ENCODE data around the gene SPEF2.
A peak's percentile ranks its signal among the peaks of the same experiment; 100 is the strongest.

Gene SPEF2

DNA sequence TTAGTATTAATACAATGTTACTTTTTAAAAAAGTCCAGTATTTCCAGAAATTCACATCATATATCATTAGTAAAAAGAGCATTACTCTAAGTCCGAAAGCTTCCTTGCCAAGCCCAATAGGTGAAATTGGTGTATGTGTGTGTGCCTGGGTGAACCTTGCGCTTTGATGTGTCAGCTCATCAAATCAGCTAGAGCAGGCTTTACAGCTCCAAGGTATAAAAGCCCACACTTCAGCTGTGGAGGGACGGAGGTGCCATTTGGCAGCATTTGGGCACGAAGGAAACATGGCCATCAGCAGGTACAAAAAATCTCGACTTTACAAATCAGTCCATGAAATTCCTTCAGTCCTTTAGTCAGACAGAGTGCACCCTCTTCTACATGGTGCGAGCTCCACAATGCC is 162.6 kb downstream of the SPEF2 start:
- DNase-seq (ENCODE audit: low spot score): no peak

DNA sequence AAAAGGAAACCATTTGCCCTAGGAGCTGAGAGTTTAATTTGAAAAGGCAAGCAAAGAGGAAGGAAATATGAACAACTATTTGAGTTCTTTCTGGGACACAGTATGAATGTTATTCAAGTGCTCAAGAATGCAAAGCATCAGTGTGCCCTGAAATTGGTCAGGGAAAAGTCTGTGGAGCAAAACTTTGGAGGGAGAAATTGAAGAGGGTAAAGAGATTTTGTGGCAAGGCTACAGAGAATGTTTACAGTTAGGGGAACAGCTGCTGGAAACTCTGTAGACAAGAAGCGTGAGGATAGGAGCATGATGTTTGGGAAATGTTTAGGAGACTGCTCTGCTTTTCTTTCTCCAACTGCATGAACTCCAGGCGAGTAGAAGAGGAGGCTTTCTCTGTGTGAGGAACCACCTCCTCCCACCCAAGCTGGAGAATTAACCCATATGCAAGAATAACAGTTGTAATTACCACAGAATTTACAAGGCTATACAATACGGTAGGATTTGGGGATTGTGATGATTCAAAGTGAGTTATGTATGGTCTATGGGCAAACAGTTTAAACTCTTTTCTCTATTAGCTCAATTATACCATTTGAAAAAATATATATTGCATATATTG is 163.6 kb downstream of the SPEF2 start:
- peak; percentile 30 for DNase-seq (ENCODE audit: low spot score)

DNA sequence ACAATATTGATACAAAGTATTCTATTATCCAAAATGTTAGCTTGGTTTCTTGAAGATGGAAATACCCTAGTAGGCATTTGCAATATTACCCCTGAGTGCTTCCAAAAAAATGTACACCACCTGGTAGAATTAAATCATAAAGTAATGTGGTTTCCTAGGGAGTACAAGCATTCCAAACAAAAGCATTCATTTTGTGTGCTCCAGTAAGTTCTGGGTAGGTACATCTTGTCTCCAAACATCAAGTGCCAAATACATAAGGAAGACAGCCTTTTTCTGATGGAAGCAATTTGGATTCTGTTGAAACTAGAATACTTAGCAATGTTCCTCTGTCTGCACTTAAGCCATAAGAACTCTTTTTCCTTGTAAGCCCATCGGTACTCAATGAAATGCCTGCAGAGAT is 165.9 kb downstream of the SPEF2 start:
- no peak for DNase-seq (ENCODE audit: low spot score)

DNA sequence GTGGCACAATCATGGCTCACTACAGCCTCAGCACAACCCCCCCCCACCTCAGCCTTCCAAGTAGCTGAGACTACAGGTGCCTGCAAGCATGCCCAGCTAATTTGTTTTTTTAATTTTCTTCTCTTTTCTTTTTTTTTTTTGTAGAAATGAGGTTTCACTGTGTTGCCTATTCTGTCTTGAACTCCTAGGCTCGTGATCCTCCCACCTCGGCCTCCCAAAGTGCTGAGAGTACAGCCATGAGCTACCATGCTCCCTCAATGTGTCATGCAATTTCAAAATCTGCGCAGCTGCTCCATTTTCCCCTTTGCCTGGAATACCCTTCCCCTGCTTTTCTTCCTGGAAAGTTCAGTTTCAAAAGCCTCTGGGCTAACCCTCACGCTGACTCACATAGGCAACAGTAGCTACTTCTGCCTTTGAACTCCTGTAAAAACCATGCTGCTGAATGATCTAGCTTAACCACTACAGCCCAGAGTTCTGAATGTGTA is 168.0 kb downstream of the SPEF2 start:
- DNase-seq (ENCODE audit: low spot score): no peak

DNA sequence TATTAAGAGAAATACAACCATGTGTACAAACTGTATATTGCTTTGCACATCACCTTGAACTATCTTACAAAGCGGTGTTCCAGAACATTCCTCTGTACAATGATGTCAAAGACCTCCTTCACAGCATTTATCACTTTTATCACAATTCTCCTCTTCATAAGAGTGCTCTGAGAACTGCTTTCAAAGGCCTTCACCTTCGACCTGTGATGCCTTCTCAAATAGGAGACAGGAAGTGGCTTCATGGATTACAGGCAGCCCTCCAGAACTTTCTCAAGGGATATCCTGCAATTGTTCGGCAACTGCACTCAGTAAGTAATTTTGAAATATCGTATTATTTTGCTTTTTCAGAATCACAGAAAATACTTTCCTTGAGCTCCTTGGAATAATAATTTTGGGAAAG is 171.1 kb downstream of the SPEF2 start:
- DNase-seq (ENCODE audit: low spot score): no peak

- DNase-seq (ENCODE audit: low spot score): peak; percentile 22
Measured at GRCh38 chr5:35789732-35790456, 172.2 kb downstream of the SPEF2 start.

DNA sequence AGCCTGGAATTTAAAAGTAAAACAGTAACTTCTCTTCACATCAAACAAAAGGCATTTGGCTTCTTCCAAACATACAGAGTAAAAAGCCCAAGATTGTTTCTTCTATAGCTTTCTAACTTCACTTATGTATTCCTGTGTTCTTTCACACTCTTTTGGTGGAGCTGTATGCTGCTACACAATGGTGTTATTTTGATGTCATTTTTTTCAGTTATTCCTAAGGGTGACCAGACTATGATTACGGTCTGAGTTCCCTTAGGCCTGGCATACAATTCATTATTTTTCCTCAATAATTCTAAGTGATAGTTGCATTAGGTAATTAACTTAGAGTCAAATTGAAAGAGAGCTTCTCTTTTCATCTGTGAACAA is 172.8 kb downstream of the SPEF2 start:
- no peak for DNase-seq (ENCODE audit: low spot score)

GRCh38 chr5:35794328-35794619 is 176.6 kb downstream of the SPEF2 start:
- DNase-seq (ENCODE audit: low spot score): no peak

DNA sequence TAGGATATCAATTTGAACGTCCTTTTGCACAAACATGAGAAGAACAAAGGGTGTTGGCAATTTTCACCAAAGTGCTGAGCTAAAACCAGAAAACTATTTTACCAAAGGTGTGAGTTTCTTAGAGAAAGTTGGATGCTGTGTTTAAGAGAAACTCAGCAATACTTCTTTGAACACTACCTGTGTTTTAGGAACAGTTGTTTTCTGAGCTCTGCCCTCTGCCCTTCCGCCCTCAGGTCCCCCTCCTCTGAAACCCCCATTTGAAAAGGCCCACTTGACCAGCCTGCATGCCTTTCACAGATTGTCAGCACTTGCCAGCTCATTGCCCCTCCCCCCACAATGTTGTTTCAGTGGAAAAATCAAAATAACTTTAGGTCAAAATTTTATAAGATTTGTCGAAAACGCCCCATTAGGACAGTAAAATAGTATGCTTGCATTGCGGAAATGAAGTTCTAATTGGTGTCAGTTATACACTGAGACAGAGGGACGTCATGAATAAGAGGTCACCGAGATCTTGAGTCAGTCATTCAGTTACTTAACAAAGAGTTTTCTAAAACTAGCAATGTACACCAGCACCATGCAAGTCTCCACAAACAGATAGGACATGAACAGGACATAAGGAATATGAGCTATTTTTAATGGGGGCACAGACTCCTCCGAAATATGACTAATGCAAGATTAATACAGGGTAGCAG is 177.2 kb downstream of the SPEF2 start:
- DNase-seq (ENCODE audit: low spot score): no peak

DNA sequence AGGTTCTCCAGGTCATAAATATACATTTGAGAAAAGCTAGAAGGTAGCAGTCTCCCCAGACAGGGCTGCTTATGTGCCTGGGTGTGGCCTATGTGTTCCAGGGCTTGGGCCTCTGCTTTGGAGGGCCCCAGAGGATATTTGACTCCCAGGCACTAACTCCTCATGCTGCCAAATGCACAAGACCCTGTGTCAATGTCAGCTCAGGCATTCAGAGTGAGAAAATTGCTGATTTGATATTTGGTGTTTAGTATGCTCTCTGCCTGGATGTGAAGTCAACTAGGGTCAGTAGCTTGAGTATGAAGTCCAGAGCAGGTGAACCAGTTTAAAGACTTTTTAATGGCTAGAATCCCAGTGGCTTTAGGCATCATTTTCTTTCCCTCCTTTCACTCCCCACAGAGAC is 181.5 kb downstream of the SPEF2 start:
- DNase-seq (ENCODE audit: low spot score): no peak

- peak; percentile 25 for DNase-seq (ENCODE audit: low spot score)
Measured at GRCh38 chr5:35799753-35800152, 182.1 kb downstream of the SPEF2 start.

DNA sequence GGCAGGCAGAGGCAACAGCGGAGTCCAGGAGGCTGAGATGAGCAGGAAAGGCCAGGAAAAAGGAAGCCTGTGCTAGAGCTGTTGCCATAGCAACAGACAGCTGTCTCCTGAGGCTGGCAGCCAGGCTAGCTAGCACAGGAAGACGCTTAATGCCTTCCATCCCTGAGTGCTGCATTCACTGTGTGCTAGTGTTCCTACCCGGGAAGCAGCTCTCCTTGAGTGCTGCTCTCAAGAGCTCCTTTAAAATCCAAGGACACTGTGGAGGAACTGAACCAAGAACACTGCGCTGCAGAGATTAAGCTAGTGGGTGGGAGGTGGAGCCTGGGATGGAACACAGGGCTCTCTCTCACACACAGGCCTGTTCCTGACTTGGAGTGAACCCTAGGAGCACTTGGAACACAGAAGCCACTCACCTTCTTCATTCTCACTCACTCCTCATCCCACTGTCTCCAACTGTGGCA is 185.6 kb downstream of the SPEF2 start:
- DNase-seq (ENCODE audit: low spot score): peak; percentile 67

DNA sequence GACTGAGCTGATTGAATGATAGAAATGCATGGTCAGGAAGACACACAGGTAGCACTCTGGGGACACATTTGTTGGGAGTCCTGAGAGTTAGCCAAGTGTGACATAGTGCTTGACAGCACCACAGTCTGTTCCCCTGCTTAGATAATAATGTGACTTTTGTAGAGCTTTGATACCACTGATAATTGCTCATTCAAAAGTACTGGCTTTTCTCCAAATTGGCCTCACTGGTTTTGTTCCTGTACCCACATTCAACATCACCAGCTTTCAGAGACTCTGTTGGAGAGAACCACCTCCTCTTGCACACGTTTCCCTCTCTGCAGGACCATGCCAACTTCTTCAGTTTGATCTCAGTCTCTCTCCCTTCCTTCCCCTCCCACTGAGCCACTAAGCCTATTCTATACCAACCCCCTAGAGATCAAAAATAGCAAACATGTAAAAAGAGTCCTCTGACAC is 186.6 kb downstream of the SPEF2 start:
- no peak for DNase-seq (ENCODE audit: low spot score)

DNA sequence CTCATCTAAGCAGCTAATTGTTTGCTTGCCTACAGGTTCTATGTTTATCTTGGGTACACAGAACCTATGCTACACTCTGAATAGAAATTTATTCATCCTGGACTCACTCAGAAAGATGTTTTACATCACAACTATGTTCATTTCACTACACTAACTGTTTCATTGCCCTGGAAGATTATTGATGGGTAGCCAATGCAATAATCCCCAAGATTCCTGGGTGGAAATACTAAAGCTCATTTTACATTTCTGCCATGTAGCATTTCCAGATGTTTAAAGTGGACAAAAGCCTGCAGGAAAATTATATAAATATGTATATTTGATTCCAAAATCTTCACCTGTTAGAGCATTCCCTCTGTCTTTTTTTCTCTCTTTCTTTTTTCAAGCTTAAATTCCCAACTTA is 187.2 kb downstream of the SPEF2 start:
- DNase-seq (ENCODE audit: low spot score): no peak

- DNase-seq (ENCODE audit: low spot score): no peak
Measured at GRCh38 chr5:35810601-35811000, 192.9 kb downstream of the SPEF2 start.

DNA sequence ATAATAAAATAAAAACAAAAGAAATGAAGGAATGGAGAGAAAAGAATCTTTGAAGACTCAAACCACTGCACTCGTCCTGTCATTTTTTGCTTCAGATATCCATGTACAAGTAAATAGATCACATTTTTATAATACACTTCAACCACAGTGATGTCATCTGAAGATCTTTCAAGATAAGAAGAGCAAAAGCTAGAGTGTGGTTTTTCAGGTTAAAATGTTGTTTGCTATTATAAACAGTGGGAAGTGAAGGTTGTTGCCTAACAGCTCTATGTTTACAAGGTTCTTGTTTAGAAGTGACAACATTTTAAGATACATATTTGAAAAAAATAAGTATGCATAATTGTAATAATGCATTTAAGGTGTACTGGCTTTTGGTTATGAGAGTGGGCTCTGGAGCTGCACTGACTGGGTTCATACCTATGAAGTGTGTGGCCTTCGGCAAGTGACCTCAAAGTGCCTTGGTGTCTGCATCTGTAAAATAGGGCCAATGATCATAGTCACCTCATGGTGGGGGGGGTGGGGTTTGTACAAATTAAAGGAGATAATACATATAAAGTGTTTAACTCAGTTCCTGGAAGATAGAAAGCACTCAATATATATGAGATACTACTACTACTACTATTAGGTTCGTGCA is 193.6 kb downstream of the SPEF2 start:
- DNase-seq (ENCODE audit: low spot score): no peak

DNA sequence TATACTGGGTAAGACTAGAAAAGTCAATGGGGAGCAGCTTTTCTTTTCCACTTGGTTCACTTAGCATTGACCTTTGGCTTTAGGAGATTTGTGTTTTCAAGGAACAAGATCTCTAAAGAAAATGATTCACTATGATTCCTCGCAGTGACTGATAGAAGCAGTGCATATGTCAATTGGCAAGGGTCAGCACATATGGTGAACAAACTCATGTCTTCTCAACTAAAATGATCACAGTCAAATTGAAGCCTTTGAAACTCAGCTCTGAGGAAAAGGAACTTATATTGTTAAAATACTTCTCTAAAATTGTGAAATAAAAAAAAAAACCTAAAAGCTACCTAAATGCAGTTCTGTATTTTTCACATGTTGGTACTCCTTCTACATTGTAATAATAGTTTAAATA is 195.9 kb downstream of the SPEF2 start:
- no peak for DNase-seq (ENCODE audit: low spot score)

GRCh38 chr5:35815089-35815936 is 197.7 kb downstream of the SPEF2 start:
- no peak for DNase-seq (ENCODE audit: low spot score)

- no peak for DNase-seq (ENCODE audit: low spot score)
Measured at GRCh38 chr5:35816881-35817521, 199.3 kb downstream of the SPEF2 start.

- no peak for DNase-seq (ENCODE audit: low spot score)
Measured at GRCh38 chr5:35819026-35819425, 201.4 kb downstream of the SPEF2 start.

DNA sequence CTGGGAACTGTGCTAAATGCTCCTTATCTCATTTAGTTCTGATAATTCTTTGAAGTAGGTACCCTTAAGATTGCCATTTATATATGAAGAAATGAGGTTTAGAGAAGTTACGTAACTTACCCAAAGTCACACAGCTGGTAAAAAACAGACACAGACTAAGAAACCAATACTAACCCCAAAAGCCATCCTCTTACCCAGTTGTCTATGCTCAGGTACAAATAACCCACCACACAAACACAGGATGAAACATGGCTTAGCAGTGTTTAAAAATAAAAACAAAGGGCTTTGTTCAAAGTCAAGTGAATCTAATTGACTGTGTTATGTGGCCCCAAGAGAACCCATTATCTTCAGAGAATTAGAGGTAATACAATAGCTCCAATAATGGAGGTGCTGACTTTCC is 202.0 kb downstream of the SPEF2 start:
- no peak for DNase-seq (ENCODE audit: low spot score)

Data from GM03348 (cell line).